NCI-H1417 (cell line): ENCODE results near the gene TRIM29.

ENCODE experiments used
- DNase-seq, 3 experiments: peaks; one replicate each; lab custom pipeline; 2025; lab: John Stamatoyannopoulos, UW

The TRIM29 gene

GRCh38 chr11:120063686-120064340, 74.1 kb downstream of the TRIM29 start:
- no peak for DNase-seq

GRCh38 chr11:120062561-120062930, 75.4 kb downstream of the TRIM29 start:
- DNase-seq = no peak

- DNase-seq = no peak
Measured at GRCh38 chr11:120061761-120062560, 76.0 kb downstream of the TRIM29 start.
